Activated CD8-positive, alpha-beta memory T cell treated with anti-CD3 and anti-CD28 coated beads for 36 hours (primary cell): Measurements from ENCODE around the gene RACGAP1. TPM values are rescaled to one million over a fixed set of nuclear protein-coding genes. Genes with fewer than 3 reads are reported as not detected.

Source experiments
- CTCF ChIA-PET: fragments of 350-600 bp; sonication (Branson Sonifier 250); formaldehyde crosslinking; loops from one replicate; lab custom pipeline; 2021; ENCODE audit warnings: antibody characterized with exemption; lab: Charles Lee
- POLR2A ChIA-PET: fragments of 350-600 bp; sonication (Branson Sonifier 250); formaldehyde crosslinking; loops from one replicate; lab custom pipeline; 2021; ENCODE audit warnings: antibody characterized with exemption; lab: Charles Lee
- total RNA-seq, 2 experiments: library from RNA; stranded (reverse); gene quantifications; one replicate each; pipeline ENCODE4 v1.2.3, GENCODE V29; 2021

RACGAP1 gene
- total RNA-seq, 2 experiments from 2014 or later, result 83.8 to 89.6 TPM

- ChIA-PET CTCF (interaction anchor here (0.6 kb wide), 1 partner anchor 74 kb away, joined by 3 read pairs; no protein-coding TSS in a partner anchor), POLR2A (no interaction called here)
These were observed 42.8 kb downstream of the RACGAP1 start for GRCh38 chr12:49982246-49983087.

- ChIA-PET POLR2A (no interaction called here), CTCF (interaction anchor here (0.9 to 3.9 kb wide), 5 partner anchors 9 to 64 kb away, joined by 3 to 29 read pairs (median 5); no protein-coding TSS in a partner anchor)
These were observed 44.6 kb downstream of the RACGAP1 start for GRCh38 chr12:49980501-49981349.

GRCh38 chr12:49979791-49980190 lies 45.5 kb downstream of the RACGAP1 start:
- CTCF ChIA-PET, result interaction anchor here (0.7 to 3.9 kb wide), 5 partner anchors 8 to 60 kb away, joined by 3 to 29 read pairs (median 5); no protein-coding TSS in a partner anchor
- POLR2A ChIA-PET, result interaction anchor here (0.6 kb wide), 1 partner anchor 27 kb away, joined by 3 read pairs; no protein-coding TSS in a partner anchor

- CTCF ChIA-PET, result interaction anchor here (3.9 kb wide), 1 partner anchor 11 kb away, joined by 29 read pairs; no protein-coding TSS in a partner anchor
- POLR2A ChIA-PET, result interaction anchor here (0.7 kb wide), 1 partner anchor 61 kb away, joined by 5 read pairs; no protein-coding TSS in a partner anchor
These were observed 46.2 kb downstream of the RACGAP1 start for GRCh38 chr12:49979016-49979586.

GRCh38 chr12:49978125-49978524 lies 47.2 kb downstream of the RACGAP1 start:
- CTCF ChIA-PET, result interaction anchor here (3.9 kb wide), 1 partner anchor 10 kb away, joined by 29 read pairs; no protein-coding TSS in a partner anchor
- POLR2A ChIA-PET, result no interaction called here

GRCh38 chr12:49976557-49976956 lies 48.7 kb downstream of the RACGAP1 start:
- ChIA-PET CTCF (interaction anchor here (1.0 to 2.7 kb wide), 3 partner anchors 10 to 69 kb away, joined by 3 to 15 read pairs (median 3); no protein-coding TSS in a partner anchor), POLR2A (no interaction called here)

GRCh38 chr12:49975318-49975761 lies 50.0 kb downstream of the RACGAP1 start:
- POLR2A ChIA-PET, result no interaction called here

GRCh38 chr12:49974677-49975317 lies 50.5 kb downstream of the RACGAP1 start:
- CTCF ChIA-PET, result interaction anchor here (2.7 kb wide), 1 partner anchor 8 kb away, joined by 15 read pairs; no protein-coding TSS in a partner anchor
- POLR2A ChIA-PET, result no interaction called here

More at GRCh38 chr12:49975318-49975761, 50.0 kb downstream of the RACGAP1 start:
- CTCF ChIA-PET, result interaction anchor here (0.6 to 2.7 kb wide), 4 partner anchors 8 to 153 kb away, joined by 3 to 15 read pairs (median 3); no protein-coding TSS in a partner anchor

GRCh38 chr12:49974231-49974675 lies 51.0 kb downstream of the RACGAP1 start:
- POLR2A ChIA-PET, result no interaction called here
- CTCF ChIA-PET, result no interaction called here

- CTCF ChIA-PET, result no interaction called here
- POLR2A ChIA-PET, result no interaction called here
These were observed 51.9 kb downstream of the RACGAP1 start for GRCh38 chr12:49973361-49973830.

- ChIA-PET POLR2A (no interaction called here), CTCF (no interaction called here)
These were observed 52.5 kb downstream of the RACGAP1 start, which contains the start of gene AQP6 for GRCh38 chr12:49972641-49973360. TSS of gene AQP6 (plus strand) at chr12:49972947. CDS start at chr12:49973174, 227 bp downstream.

GRCh38 chr12:49972129-49972528 lies 53.2 kb downstream of the RACGAP1 start:
- CTCF ChIA-PET, result no interaction called here
- POLR2A ChIA-PET, result no interaction called here

- ChIA-PET POLR2A (no interaction called here), CTCF (interaction anchor here (0.7 kb wide), 1 partner anchor 9 kb away, joined by 3 read pairs; no protein-coding TSS in a partner anchor)
These were observed 54.2 kb downstream of the RACGAP1 start for GRCh38 chr12:49971141-49971540.

GRCh38 chr12:49970658-49971057 lies 54.6 kb downstream of the RACGAP1 start:
- POLR2A ChIA-PET, result interaction anchor here (0.6 kb wide), 1 partner anchor 36 kb away, joined by 6 read pairs; no protein-coding TSS in a partner anchor
- CTCF ChIA-PET, result no interaction called here

- POLR2A ChIA-PET, result interaction anchor here (0.6 kb wide), 1 partner anchor 36 kb away, joined by 6 read pairs; no protein-coding TSS in a partner anchor
- CTCF ChIA-PET, result interaction anchor here (0.6 to 5.2 kb wide), 5 partner anchors 10 to 89 kb away, joined by 3 to 53 read pairs (median 4); no protein-coding TSS in a partner anchor
These were observed 55.5 kb downstream of the RACGAP1 start for GRCh38 chr12:49969651-49970429.

- ChIA-PET POLR2A (no interaction called here), CTCF (interaction anchor here (0.6 to 5.2 kb wide), 8 partner anchors 11 to 103 kb away, joined by 3 to 53 read pairs (median 12); no protein-coding TSS in a partner anchor)
These were observed 56.3 kb downstream of the RACGAP1 start for GRCh38 chr12:49969027-49969426.
